Activated CD8-positive, alpha-beta memory T cell treated with anti-CD3 and anti-CD28 coated beads, Interleukin-2, amount 50 U/mL, for 48 hours (primary cell): ENCODE measurements around the gene LPP.

Experiments
- DNase-seq: peaks from one replicate; pipeline ENCODE4 v3.0.0-alpha.2; 2020

The LPP gene

GRCh38 chr3:188282871-188283270 lies 128.9 kb downstream of the LPP start:
- no peak for DNase-seq

- DNase-seq, result no peak
These were observed 129.4 kb downstream of the LPP start for GRCh38 chr3:188283347-188283746.

DNA sequence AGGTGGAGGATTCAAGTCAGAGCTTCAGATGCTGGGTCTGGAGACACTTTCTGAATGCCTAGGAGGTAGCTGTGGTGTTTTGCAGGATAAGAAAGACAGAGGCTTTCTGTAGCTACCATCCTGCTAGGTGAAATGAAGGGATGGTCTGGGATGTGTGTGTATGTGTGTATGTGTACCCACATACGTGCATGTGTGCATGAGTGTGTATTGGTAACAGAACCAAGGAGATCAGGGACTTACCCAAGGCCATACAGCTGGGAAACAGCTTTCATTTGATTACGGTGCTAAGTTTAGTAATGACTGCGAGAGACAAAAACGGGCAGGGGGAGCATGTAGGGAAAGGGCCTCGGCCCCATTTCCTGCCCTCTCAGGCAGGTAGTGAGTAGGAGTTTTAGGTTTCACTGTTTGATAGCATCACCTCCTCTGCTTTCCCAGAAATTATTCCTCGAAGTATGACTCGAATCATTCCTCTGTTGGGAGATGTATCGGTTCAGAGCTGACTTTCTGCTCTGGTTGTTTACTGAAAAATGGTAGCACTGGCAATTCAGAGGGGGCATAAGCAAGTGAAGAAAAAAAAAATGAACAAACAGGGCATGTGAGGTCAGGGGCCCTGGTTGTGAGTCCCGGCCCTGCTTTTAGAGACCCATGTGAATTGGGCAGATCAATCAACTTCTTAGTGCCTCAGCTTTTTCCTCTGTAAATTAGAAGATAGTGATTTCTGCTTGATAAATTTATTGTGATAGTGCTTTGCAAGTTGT lies 130.7 kb downstream of the LPP start:
- peak; percentile 67 for DNase-seq

- DNase-seq, result no peak
These were observed 132.1 kb downstream of the LPP start for GRCh38 chr3:188286087-188286513.

DNA sequence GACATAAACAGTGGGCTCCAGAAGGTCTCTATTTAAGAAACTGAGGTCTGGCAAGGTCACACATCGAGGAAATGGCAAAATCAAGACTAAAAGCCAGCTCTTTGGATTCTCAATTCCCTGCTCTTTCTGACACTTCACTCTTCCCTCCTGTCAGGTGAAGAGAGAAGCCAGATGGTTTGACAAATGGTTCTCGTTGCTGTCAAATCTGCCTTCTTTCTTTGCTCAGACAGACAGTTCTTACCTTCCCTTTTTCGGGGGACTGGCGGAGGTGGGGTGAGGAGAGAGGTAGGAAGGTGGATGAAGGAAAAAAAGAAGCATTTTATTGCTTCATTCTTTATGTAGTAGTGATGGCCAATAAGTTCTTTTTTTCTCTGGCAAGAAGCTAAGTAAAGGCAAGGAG lies 133.4 kb downstream of the LPP start:
- no peak for DNase-seq

DNA sequence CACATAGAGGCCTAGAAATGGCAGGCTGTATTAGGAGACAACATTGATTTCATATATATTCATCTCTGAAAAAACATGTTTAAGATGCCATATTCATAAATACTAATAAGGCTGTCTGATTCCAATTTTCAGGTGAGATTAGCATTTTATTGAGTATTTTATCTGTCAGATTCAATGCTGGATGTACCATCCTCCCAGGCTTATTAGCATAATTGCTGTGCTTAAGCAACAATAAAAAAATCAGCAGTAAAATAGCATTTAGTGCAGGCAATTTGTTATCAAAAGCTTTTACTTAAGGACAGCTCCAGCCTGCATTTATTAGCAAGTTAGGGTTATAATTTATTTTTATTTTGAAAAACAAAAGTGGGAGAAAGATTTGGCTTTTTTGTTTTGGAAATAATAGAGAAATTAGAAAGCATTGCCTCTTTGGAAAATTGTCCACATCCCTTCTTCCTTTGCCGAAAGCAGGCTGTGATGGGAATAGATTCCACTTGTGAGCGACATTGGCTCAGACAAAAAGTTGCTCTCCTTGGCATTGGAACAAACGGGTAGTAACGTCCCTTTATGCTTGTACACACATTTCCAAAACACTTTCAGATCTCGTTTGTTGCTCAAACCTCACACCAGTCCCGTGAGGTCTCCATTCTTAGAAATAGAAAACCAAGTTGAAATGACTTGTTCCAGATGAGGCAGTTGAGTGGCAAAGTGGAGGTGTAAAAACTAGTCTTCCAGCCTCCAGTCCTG lies 134.0 kb downstream of the LPP start:
- no peak for DNase-seq

DNA sequence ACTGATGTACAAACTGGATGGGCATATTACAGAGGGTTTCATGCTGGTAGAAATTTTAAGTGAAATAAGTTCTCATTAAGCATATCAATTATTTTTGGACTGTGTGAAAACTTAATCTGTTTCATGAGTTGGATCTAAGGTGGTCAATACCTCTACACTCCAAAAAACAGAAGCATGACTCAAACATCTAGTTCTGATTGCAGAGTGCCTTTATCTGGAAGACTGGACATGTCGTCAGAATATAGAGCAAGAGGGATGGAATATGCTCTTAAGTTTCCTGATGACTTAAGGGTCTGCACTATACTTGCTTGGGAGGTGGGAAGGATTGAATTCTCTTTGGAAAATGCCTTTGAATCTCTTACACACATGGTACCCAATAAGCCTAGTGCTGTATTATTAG lies 138.3 kb downstream of the LPP start:
- DNase-seq, result no peak

DNA sequence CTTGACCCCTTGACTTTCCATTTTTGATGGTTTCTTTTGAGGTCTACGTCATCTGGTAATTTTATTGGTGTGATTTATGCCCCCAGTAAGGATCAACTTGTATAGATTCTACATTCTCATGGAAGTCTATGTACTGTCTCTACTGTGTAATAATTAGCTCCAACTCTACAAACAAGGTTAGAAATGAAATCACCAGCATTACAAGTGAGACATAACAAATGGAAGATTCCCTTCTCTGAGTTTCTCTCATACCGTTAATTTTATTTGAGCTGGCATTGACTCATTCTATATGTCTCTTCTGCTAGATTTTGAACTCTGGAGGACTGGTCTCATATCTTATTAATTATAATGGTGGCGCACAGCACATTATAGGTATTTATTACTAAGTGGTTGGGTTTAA lies 138.9 kb downstream of the LPP start:
- no peak for DNase-seq

GRCh38 chr3:188294113-188294512 lies 140.2 kb downstream of the LPP start:
- no peak for DNase-seq

DNA sequence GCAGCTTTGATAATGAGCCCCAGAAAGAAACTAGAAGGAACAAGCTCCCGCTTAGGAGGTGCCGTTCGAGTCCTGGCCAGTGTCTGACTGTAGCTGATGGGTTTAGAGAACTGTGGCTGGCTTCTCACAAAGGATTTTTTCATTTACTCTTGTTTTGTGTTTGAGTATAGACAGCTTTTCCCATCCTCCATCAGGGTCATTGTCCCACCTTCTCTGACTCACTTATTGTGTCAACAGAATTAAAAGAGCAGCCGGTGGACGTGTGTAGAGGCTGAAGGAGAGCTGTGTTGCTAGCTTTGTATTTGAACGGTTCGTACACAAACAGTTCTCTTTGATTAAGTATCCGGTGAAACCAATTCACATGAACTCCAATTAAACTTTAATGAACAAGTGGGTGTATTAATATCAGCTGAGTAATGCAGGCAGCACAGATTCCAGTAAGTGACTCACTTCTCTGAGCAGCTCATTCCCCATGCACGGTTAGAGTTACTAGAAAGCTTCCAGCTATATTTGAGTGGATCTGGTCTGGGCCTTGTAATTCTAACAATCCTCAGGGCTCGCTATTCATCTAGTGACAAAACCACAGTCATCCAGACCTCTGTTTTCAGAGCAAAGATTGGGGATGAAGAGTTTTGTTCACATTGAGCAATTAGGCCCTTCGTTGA lies 141.0 kb downstream of the LPP start:
- no peak for DNase-seq

- no peak for DNase-seq
These were observed 141.9 kb downstream of the LPP start for GRCh38 chr3:188295876-188296275.

DNA sequence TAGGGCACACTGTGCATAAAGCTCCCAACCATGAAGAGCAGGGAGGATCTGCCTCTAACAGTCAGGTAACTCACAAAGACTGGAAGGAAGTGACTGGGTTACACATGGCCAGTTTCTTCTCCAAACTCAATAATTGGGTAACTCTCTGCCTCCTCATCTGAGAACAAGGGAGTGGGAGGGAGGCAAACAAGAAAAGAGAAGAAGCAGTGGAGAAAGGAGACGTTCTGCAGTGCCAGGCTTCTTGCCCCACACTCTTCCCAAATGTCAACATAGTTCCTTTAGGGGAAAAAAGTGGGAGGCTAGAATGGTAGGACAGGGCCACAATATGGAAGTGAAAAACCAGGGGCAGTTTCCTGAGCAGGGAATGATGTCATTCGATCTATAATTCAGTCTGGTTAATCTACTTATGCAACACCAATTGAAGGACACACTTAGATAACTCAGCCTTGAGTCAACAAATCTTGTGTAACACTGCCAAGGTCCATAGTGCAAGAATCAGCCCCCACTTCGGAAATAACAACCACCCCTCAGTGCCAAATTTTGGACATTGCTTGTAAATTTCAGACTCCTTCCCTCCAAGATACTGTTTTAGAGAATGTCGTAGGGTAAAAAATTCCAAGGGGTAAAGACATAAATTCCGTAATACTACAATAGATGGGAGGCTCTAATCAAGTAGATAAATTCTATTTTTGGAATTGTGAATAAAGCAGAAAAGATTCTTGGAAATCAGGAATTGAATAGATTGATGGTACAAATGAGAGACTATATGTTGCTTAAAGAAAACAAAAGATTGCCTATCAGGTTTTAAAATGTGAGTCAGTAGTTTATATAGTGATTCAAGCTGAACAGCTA lies 143.0 kb downstream of the LPP start:
- no peak for DNase-seq

- no peak for DNase-seq
These were observed 144.6 kb downstream of the LPP start for GRCh38 chr3:188298585-188298984.

- no peak for DNase-seq
These were observed 145.1 kb downstream of the LPP start for GRCh38 chr3:188299068-188299467.

- DNase-seq, result no peak
These were observed 145.8 kb downstream of the LPP start for GRCh38 chr3:188299708-188300107.

- DNase-seq, result no peak
These were observed 147.2 kb downstream of the LPP start for GRCh38 chr3:188301147-188301546.

- DNase-seq, result no peak
These were observed 149.4 kb downstream of the LPP start for GRCh38 chr3:188303286-188303799.

- DNase-seq, result no peak
These were observed 149.9 kb downstream of the LPP start for GRCh38 chr3:188303823-188304222.

DNA sequence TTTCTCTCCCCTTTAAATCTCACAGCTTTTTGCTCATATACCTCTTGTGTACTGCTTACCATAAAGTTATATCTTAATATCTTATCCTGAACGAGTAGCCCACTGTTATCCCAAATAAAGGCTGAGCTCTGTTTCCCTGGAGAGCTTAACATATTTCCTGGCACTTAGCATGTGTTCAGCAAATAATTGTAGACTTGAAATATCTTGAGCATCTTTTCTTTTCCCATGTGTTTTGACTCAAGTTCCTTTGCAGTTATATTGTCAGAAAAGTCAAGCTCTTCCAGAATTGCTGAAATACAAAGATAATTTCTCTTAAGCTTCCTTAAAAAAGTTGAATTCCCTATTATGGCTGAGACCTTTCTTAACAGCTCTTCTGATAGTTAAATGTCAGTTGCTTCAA lies 150.5 kb downstream of the LPP start:
- DNase-seq, result no peak

GRCh38 chr3:188305220-188305619 lies 151.3 kb downstream of the LPP start:
- DNase-seq, result no peak

- DNase-seq, result no peak
These were observed 152.6 kb downstream of the LPP start for GRCh38 chr3:188306435-188307005.
